Measurements from ENCODE around the gene FN1.

The FN1 gene

GRCh38 chr2:215465256-215465655 is 29.4 kb upstream of the FN1 start:
- Histone ChIP-seq H3K27ac (ENCODE audit: poor library complexity, severe bottlenecking) (peak overlapping the region; percentile 68), H3K36me3 (ENCODE audit: low read depth) (no peaks in the 10 kb centered on the region), H3K27me3 (ENCODE audit: insufficient read depth, poor library complexity, severe bottlenecking) (no peaks in the 10 kb centered on the region), H3K4me3 (ENCODE audit: severe bottlenecking) (no peak overlapping the region), H3K4me1 (ENCODE audit: insufficient read depth, poor library complexity, severe bottlenecking) (peaks cover 24% of the 10 kb centered on the region), H3K9me3 (ENCODE audit: severe bottlenecking) (no peaks in the 10 kb centered on the region)
- peak; percentile 65 for ATAC-seq (ENCODE audit: low read depth)
- DNase-seq (ENCODE audit: low spot score): no peak
- no peak for TF ChIP-seq CTCF (IDR thresholded peaks at IDR 0.05; ENCODE audit: poor library complexity, severe bottlenecking)

- ATAC-seq (ENCODE audit: low read depth): no peak
- DNase-seq (ENCODE audit: low spot score): no peak
- Histone ChIP-seq H3K27me3 (ENCODE audit: insufficient read depth, poor library complexity, severe bottlenecking) (no peaks in the 10 kb centered on the region), H3K4me3 (ENCODE audit: severe bottlenecking) (no peak overlapping the region), H3K9me3 (ENCODE audit: severe bottlenecking) (no peaks in the 10 kb centered on the region), H3K27ac (ENCODE audit: poor library complexity, severe bottlenecking) (peak overlapping the region; percentile 90), H3K36me3 (ENCODE audit: low read depth) (no peaks in the 10 kb centered on the region), H3K4me1 (ENCODE audit: insufficient read depth, poor library complexity, severe bottlenecking) (peaks cover 30% of the 10 kb centered on the region)
- TF ChIP-seq CTCF (IDR thresholded peaks at IDR 0.05; ENCODE audit: poor library complexity, severe bottlenecking): no peak
These were observed 26.1 kb upstream of the FN1 start for GRCh38 chr2:215461836-215462532.

GRCh38 chr2:215460682-215461382 is 25.0 kb upstream of the FN1 start:
- DNase-seq (ENCODE audit: low spot score) (no peak), ATAC-seq (ENCODE audit: low read depth) (peak; percentile 87)
- H3K27me3 ChIP-seq (ENCODE audit: insufficient read depth, poor library complexity, severe bottlenecking): no peaks in the 10 kb centered on the region

GRCh38 chr2:215455958-215456357 is 20.1 kb upstream of the FN1 start:
- no peaks in the 10 kb centered on the region for H3K9me3 ChIP-seq (ENCODE audit: severe bottlenecking)
- ATAC-seq (ENCODE audit: low read depth) (no peak), DNase-seq (ENCODE audit: low spot score) (no peak)
- peaks cover 14% of the 10 kb centered on the region for H3K4me1 ChIP-seq (ENCODE audit: insufficient read depth, poor library complexity, severe bottlenecking)
- H3K36me3 ChIP-seq (ENCODE audit: low read depth): no peaks in the 10 kb centered on the region
- no peak overlapping the region for H3K27ac ChIP-seq (ENCODE audit: poor library complexity, severe bottlenecking)
- no peak for TF ChIP-seq CTCF (IDR thresholded peaks at IDR 0.05; ENCODE audit: poor library complexity, severe bottlenecking)
- no peak overlapping the region for H3K4me3 ChIP-seq (ENCODE audit: severe bottlenecking)
- H3K27me3 ChIP-seq (ENCODE audit: insufficient read depth, poor library complexity, severe bottlenecking): no peaks in the 10 kb centered on the region

More at GRCh38 chr2:215460682-215461382, 25.0 kb upstream of the FN1 start:
- Histone ChIP-seq H3K4me3 (ENCODE audit: severe bottlenecking) (no peak overlapping the region), H3K4me1 (ENCODE audit: insufficient read depth, poor library complexity, severe bottlenecking) (peaks cover 30% of the 10 kb centered on the region), H3K36me3 (ENCODE audit: low read depth) (no peaks in the 10 kb centered on the region), H3K9me3 (ENCODE audit: severe bottlenecking) (no peaks in the 10 kb centered on the region), H3K27ac (ENCODE audit: poor library complexity, severe bottlenecking) (peak overlapping the region; percentile 90)
- no peak for TF ChIP-seq CTCF (IDR thresholded peaks at IDR 0.05; ENCODE audit: poor library complexity, severe bottlenecking)
